Measurements from ENCODE around the gene NDUFB3. TPM values are rescaled to one million over a fixed set of nuclear protein-coding genes. Genes with fewer than 3 reads are reported as not detected.

The NDUFB3 gene
- total RNA-seq, 6 experiments from 2014 or later, result 44.5 to 63.9 (median 48.7) TPM

DNA sequence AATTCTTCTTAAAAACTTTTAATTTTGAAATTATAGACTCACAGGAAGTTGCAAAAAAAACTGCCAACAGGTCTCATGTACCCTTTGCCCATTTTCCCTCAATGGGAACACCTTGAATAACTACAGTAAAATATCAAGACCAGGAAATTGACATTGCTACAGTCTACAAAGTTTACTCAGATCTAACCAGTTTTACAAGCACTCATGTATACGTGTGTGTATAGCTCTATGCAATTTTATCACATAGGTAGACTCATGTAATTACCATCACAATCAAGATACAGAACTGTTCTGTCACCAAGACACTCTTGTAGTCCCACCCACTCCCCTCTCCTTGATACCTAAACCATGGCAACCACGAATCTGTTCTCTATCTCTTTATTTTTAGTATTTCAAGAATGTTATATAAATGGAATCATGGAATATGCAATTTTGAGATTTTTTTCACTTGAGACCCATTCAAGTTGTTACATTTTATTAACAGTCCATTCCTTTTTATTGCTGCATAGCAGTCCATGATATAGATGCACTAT is 6.9 kb upstream of the NDUFB3 start:
- Histone ChIP-seq H3K4me1 (peaks cover 0 to 12% (median 4%) of the 10 kb centered on the region in 4 donors), H3K4me3 (no peak overlapping the region), H3K36me3 (no peaks in the 10 kb centered on the region), H3K9me3 (no peaks in the 10 kb centered on the region), H3K27me3 (no peaks in the 10 kb centered on the region), H3K27ac (no peak overlapping the region)
- no peak for TF ChIP-seq POLR2A (IDR thresholded peaks at IDR 0.05)
- TF ChIP-seq CTCF (IDR thresholded peaks at IDR 0.05), result no peak
- DNase-seq (no peak), ATAC-seq (no peak)
- intact Hi-C loops (cut with DNase I), result no loop called here
- WGBS (ENCODE audit: insufficient coverage, low coverage, low lambda C conversion rate, missing lambda C conversion rate), result 79% methylated on average over 2 of the region's 2 CpGs

- Histone ChIP-seq H3K4me1 (peaks cover 0 to 26% (median 7%) of the 10 kb centered on the region in 4 donors), H3K27me3 (no peaks in the 10 kb centered on the region), H3K36me3 (no peaks in the 10 kb centered on the region), H3K9me3 (no peaks in the 10 kb centered on the region), H3K27ac (peak overlapping the region; percentile 81 to 92 (median 92)), H3K4me3 (peak overlapping the region; percentile 76 to 96 (median 91))
- whole genome bisulfite sequencing (ENCODE audit: insufficient coverage, low coverage, low lambda C conversion rate, missing lambda C conversion rate), result 0% methylated on average over 21 of the region's 21 CpGs
- TF ChIP-seq POLR2A (IDR thresholded peaks at IDR 0.05), result no peak
- no peak for TF ChIP-seq CTCF (IDR thresholded peaks at IDR 0.05)
- ATAC-seq (peak; percentile 6 to 33 (median 25)), DNase-seq (no peak)
- intact Hi-C loops (cut with DNase I), result loop anchor here (5.0 to 10.0 kb wide), 2 partner anchors 94 to 106 kb away; no protein-coding TSS in a partner anchor
These were observed 788 bp upstream of the NDUFB3 start for GRCh38 chr2:201070948-201071478.

GRCh38 chr2:201072201-201072530 is 365 bp downstream of the NDUFB3 start:
- Histone ChIP-seq H3K27ac (peak overlapping the region; percentile 81 to 92 (median 92)), H3K4me3 (peak overlapping the region; percentile 76 to 96 (median 91)), H3K9me3 (no peaks in the 10 kb centered on the region), H3K36me3 (no peaks in the 10 kb centered on the region), H3K27me3 (no peaks in the 10 kb centered on the region), H3K4me1 (peaks cover 0 to 26% (median 7%) of the 10 kb centered on the region in 4 donors)
- ATAC-seq, result peak in 2 of 4 donors; percentile 2 to 4
- under 1% methylated on average over 5 of the region's 5 CpGs for WGBS (ENCODE audit: insufficient coverage, low coverage, low lambda C conversion rate, missing lambda C conversion rate)
- no peak for DNase-seq
- TF ChIP-seq POLR2A (IDR thresholded peaks at IDR 0.05), result no peak
- no peak for TF ChIP-seq CTCF (IDR thresholded peaks at IDR 0.05)
- intact Hi-C loops (cut with DNase I), result loop anchor here (5.0 to 10.0 kb wide), 2 partner anchors 93 to 105 kb away; no protein-coding TSS in a partner anchor

GRCh38 chr2:201073071-201073470 is 1.3 kb downstream of the NDUFB3 start:
- no peak for ATAC-seq
- intact Hi-C loops (cut with DNase I), result loop anchor here (5.0 to 10.0 kb wide), 2 partner anchors 92 to 104 kb away; no protein-coding TSS in a partner anchor
- no peaks in the 10 kb centered on the region for H3K9me3 ChIP-seq
- H3K4me1 ChIP-seq, result peaks cover 0 to 25% (median 7%) of the 10 kb centered on the region in 4 donors
- H3K4me3 ChIP-seq, result no peak overlapping the region
- no peaks in the 10 kb centered on the region for H3K27me3 ChIP-seq
- TF ChIP-seq CTCF (IDR thresholded peaks at IDR 0.05) (no peak), POLR2A (IDR thresholded peaks at IDR 0.05) (no peak)
- 64% methylated on average over 1 of the region's 1 CpG for WGBS (ENCODE audit: insufficient coverage, low coverage, low lambda C conversion rate, missing lambda C conversion rate)
- no peak for DNase-seq
- no peaks in the 10 kb centered on the region for H3K36me3 ChIP-seq
- no peak overlapping the region for H3K27ac ChIP-seq
